Large intestine (tissue), 3 donors: ENCODE data around the gene LMCD1. TPM values are rescaled to one million over a fixed set of nuclear protein-coding genes. Genes with fewer than 3 reads are reported as not detected.

Experiments used
- DNase-seq, 2 donors: peaks; one replicate each; pipeline versions ENCODE4 v3.0.0 to v3.0.0-alpha.2; 2013
- H3K27ac ChIP-seq: one replicate; pipeline ENCODE4 v1.5.1; 2013; ENCODE audit warnings: low read length
- H3K27me3 ChIP-seq: 2 replicates; pipeline ENCODE4 v1.6.1; 2013; ENCODE audit warnings: low read length; ENCODE audit not compliant: control insufficient read depth, insufficient read depth
- H3K36me3 ChIP-seq: 2 replicates; pipeline ENCODE4 v1.6.1; 2013; ENCODE audit warnings: low read length; ENCODE audit not compliant: control insufficient read depth, insufficient read depth
- H3K4me1 ChIP-seq: one replicate; pipeline ENCODE4 v1.6.1; 2013; ENCODE audit warnings: low read length; ENCODE audit not compliant: control insufficient read depth, insufficient read depth
- H3K4me3 ChIP-seq: one replicate; pipeline ENCODE4 v1.5.1; 2013; ENCODE audit warnings: low read length
- H3K9me3 ChIP-seq: one replicate; pipeline ENCODE4 v1.6.1; 2013; ENCODE audit warnings: mild to moderate bottlenecking, low read depth, low read length, moderate library complexity; ENCODE audit not compliant: control insufficient read depth
- WGBS: methylation state at CpG from one replicate; pipeline ENCODE4 v1.1.5; 2013; ENCODE audit warnings: low lambda C conversion rate; ENCODE audit not compliant: insufficient coverage; 5-methylcytosine and 5-hydroxymethylcytosine counted together
- polyA plus RNA-seq: library from polyadenylated mRNA; unstranded; fragments of 120-200 nt; gene quantifications from one replicate; pipeline ENCODE4 v1.2.1, GENCODE V29; 2013

Gene LMCD1
- polyA plus RNA-seq, 1 donor = 14.4 TPM

- H3K27ac ChIP-seq = no peak overlapping the region
- H3K4me1 ChIP-seq = peaks cover 5% of the 10 kb centered on the region
- WGBS = no CpG with 5 or more reads among the region's 4 CpGs
- H3K9me3 ChIP-seq = peaks cover under 1% of the 10 kb centered on the region
- H3K4me3 ChIP-seq = no peak overlapping the region
- peaks cover 7% of the 10 kb centered on the region for H3K27me3 ChIP-seq
- no peak for DNase-seq
- H3K36me3 ChIP-seq = no peaks in the 10 kb centered on the region
Measured at GRCh38 chr3:8490079-8490552, 11.5 kb upstream of the LMCD1 start.

- H3K4me3 ChIP-seq = no peak overlapping the region
- no peak overlapping the region for H3K27ac ChIP-seq
- WGBS = 80% methylated on average over 1 of the region's 9 CpGs
- H3K27me3 ChIP-seq = peaks cover 7% of the 10 kb centered on the region
- H3K9me3 ChIP-seq = no peaks in the 10 kb centered on the region
- no peak for DNase-seq
- H3K36me3 ChIP-seq = no peaks in the 10 kb centered on the region
- H3K4me1 ChIP-seq = peaks cover 5% of the 10 kb centered on the region
Measured at GRCh38 chr3:8491271-8492144, 10.1 kb upstream of the LMCD1 start.

GRCh38 chr3:8492744-8493511 lies 8.7 kb upstream of the LMCD1 start:
- WGBS = 75% methylated on average over 2 of the region's 7 CpGs
- H3K4me3 ChIP-seq = no peak overlapping the region
- H3K9me3 ChIP-seq = no peaks in the 10 kb centered on the region
- no peak overlapping the region for H3K27ac ChIP-seq
- H3K36me3 ChIP-seq = no peaks in the 10 kb centered on the region
- peaks cover 7% of the 10 kb centered on the region for H3K27me3 ChIP-seq
- peak; percentile 61 to 83 for DNase-seq
- H3K4me1 ChIP-seq = peaks cover 5% of the 10 kb centered on the region

- H3K9me3 ChIP-seq = no peaks in the 10 kb centered on the region
- H3K27me3 ChIP-seq = peaks cover 5% of the 10 kb centered on the region
- no peak overlapping the region for H3K4me3 ChIP-seq
- no peak for DNase-seq
- no peaks in the 10 kb centered on the region for H3K36me3 ChIP-seq
- H3K4me1 ChIP-seq = peaks cover 5% of the 10 kb centered on the region
- 100% methylated on average over 1 of the region's 4 CpGs for WGBS
- no peak overlapping the region for H3K27ac ChIP-seq
Measured at GRCh38 chr3:8493744-8494143, 7.9 kb upstream of the LMCD1 start.

GRCh38 chr3:8494327-8494726 lies 7.3 kb upstream of the LMCD1 start:
- peaks cover 2% of the 10 kb centered on the region for H3K27me3 ChIP-seq
- peaks cover 5% of the 10 kb centered on the region for H3K4me1 ChIP-seq
- no peak for DNase-seq
- H3K27ac ChIP-seq = no peak overlapping the region
- H3K36me3 ChIP-seq = no peaks in the 10 kb centered on the region
- H3K9me3 ChIP-seq = no peaks in the 10 kb centered on the region
- no peak overlapping the region for H3K4me3 ChIP-seq
- 100% methylated on average over 2 of the region's 8 CpGs for WGBS

GRCh38 chr3:8497582-8497981 lies 4.0 kb upstream of the LMCD1 start:
- DNase-seq = no peak
- Histone ChIP-seq H3K27ac (no peak overlapping the region), H3K36me3 (no peaks in the 10 kb centered on the region), H3K9me3 (no peaks in the 10 kb centered on the region), H3K4me1 (peaks cover 18% of the 10 kb centered on the region), H3K4me3 (no peak overlapping the region), H3K27me3 (no peaks in the 10 kb centered on the region)
- no CpG with 5 or more reads among the region's 1 CpG for WGBS

- peaks cover 18% of the 10 kb centered on the region for H3K4me1 ChIP-seq
- no peaks in the 10 kb centered on the region for H3K9me3 ChIP-seq
- no peak for DNase-seq
- H3K4me3 ChIP-seq = no peak overlapping the region
- no peak overlapping the region for H3K27ac ChIP-seq
- WGBS = no CpG with 5 or more reads among the region's 1 CpG
- H3K27me3 ChIP-seq = no peaks in the 10 kb centered on the region
- no peaks in the 10 kb centered on the region for H3K36me3 ChIP-seq
Measured at GRCh38 chr3:8499181-8499611, 2.4 kb upstream of the LMCD1 start.

- WGBS = no CpG with 5 or more reads among the region's 11 CpGs
- DNase-seq = peak in 1 of 2 donors; percentile 45
- Histone ChIP-seq H3K36me3 (no peaks in the 10 kb centered on the region), H3K4me1 (peaks cover 18% of the 10 kb centered on the region), H3K9me3 (no peaks in the 10 kb centered on the region), H3K27me3 (no peaks in the 10 kb centered on the region), H3K4me3 (no peak overlapping the region), H3K27ac (peak overlapping the region; percentile 63)
Measured at GRCh38 chr3:8500319-8500988, 1.2 kb upstream of the LMCD1 start.

GRCh38 chr3:8500989-8501370 lies 643 bp upstream of the LMCD1 start:
- DNase-seq = no peak

GRCh38 chr3:8503461-8503860 lies 1.8 kb downstream of the LMCD1 start:
- no CpG with 5 or more reads among the region's 1 CpG for WGBS
- no peaks in the 10 kb centered on the region for H3K36me3 ChIP-seq
- peaks cover 18% of the 10 kb centered on the region for H3K4me1 ChIP-seq
- no peaks in the 10 kb centered on the region for H3K9me3 ChIP-seq
- no peak overlapping the region for H3K4me3 ChIP-seq
- no peak overlapping the region for H3K27ac ChIP-seq
- H3K27me3 ChIP-seq = no peaks in the 10 kb centered on the region
- DNase-seq = no peak

More at GRCh38 chr3:8500989-8501370, 643 bp upstream of the LMCD1 start:
- no peaks in the 10 kb centered on the region for H3K9me3 ChIP-seq
- H3K4me1 ChIP-seq = peaks cover 18% of the 10 kb centered on the region
- 21% methylated on average over 2 of the region's 8 CpGs for WGBS
- H3K27ac ChIP-seq = peak overlapping the region; percentile 75
- no peaks in the 10 kb centered on the region for H3K27me3 ChIP-seq
- no peaks in the 10 kb centered on the region for H3K36me3 ChIP-seq
- H3K4me3 ChIP-seq = peak overlapping the region; percentile 61
